OCI-LY1 (cell line): ENCODE data around the gene NCKIPSD.

Source experiments
- CTCF ChIP-seq: fragments of 200-600 bp; sonication (generic), shearing (Covaris generic); IDR thresholded peaks from 2 replicates; pipeline ENCODE4 v1.5.1; 2017; ENCODE audit warnings: mild to moderate bottlenecking, antibody characterized with exemption, low read length, moderate library complexity, mixed read lengths
- EZH2 ChIP-seq: fragments of 200-600 bp; sonication (generic), shearing (Covaris generic); IDR thresholded peaks from 2 replicates; pipeline ENCODE4 v1.8.0; 2017; ENCODE audit warnings: borderline replicate concordance, mixed run types, mild to moderate bottlenecking, antibody characterized with exemption, low read length, moderate library complexity, mixed read lengths

- TF ChIP-seq CTCF (no peak), EZH2 (no peak)
Observed at GRCh38 chr3:48660800-48661400, 24.8 kb downstream of the NCKIPSD start.
